ENCODE data around the gene CRK. TPM values are rescaled to one million over a fixed set of nuclear protein-coding genes. Genes with fewer than 3 reads are reported as not detected.

The CRK gene
- total RNA-seq, 1 experiment from 2014 or later, result 57.9 TPM

- ChIA-PET POLR2A (ENCODE audit: unreplicated experiment) (interaction anchor here (0.6 kb wide), 1 partner anchor 40 kb away, joined by 11 read pairs; no protein-coding TSS in a partner anchor), CTCF (interaction anchor here (2.2 kb wide), 1 partner anchor 12 kb away, joined by 8 read pairs; no protein-coding TSS in a partner anchor)
- Histone ChIP-seq H3K9me3 (ENCODE audit: insufficient read depth, low read depth) (no peaks in the 10 kb centered on the region), H3K4me3 (no peak overlapping the region), H3K4me2 (no peak overlapping the region), H2AFZ (no peak overlapping the region), H3K9me2 (ENCODE audit: insufficient read depth) (no peaks in the 10 kb centered on the region), H3K27ac (no peak overlapping the region), H3K4me1 (replicated peaks; ENCODE audit: insufficient read depth) (no peaks in the 10 kb centered on the region), H3F3A (ENCODE audit: insufficient read depth, low read depth) (peaks cover 96% of the 10 kb centered on the region), H3K27me3 (ENCODE audit: insufficient read depth, low read depth) (no peaks in the 10 kb centered on the region), H3K36me3 (ENCODE audit: low read depth) (peaks cover 40% of the 10 kb centered on the region), H3K79me2 (ENCODE audit: low read depth) (peaks cover 100% of the 10 kb centered on the region), H4K20me1 (ENCODE audit: insufficient read depth) (peaks cover 100% of the 10 kb centered on the region)
- no TSS peak for BruUV-seq (replicated peaks)
- intact Hi-C loops (cut with micrococcal nuclease; ENCODE audit: unreplicated experiment), result no loop called here
- no peak for DNase-seq
- TF ChIP-seq EZH2 (IDR thresholded peaks at IDR 0.05; ENCODE audit: low read depth), result no peak
- TF ChIP-seq CTCF (conservative IDR thresholded peaks at IDR 0.05), result no peak
Observed at GRCh38 chr17:1377334-1377733, 78.7 kb downstream of the CRK start.

- Histone ChIP-seq H2AFZ (no peak overlapping the region), H3K9me3 (ENCODE audit: insufficient read depth, low read depth) (no peaks in the 10 kb centered on the region), H3K4me2 (no peak overlapping the region), H3K9me2 (ENCODE audit: insufficient read depth) (no peaks in the 10 kb centered on the region), H3K4me3 (no peak overlapping the region), H3F3A (ENCODE audit: insufficient read depth, low read depth) (peaks cover 97% of the 10 kb centered on the region), H3K79me2 (ENCODE audit: low read depth) (peaks cover 100% of the 10 kb centered on the region), H3K27ac (no peak overlapping the region; the same call in 1 of the 2 replicates), H4K20me1 (ENCODE audit: insufficient read depth) (peaks cover 100% of the 10 kb centered on the region), H3K27me3 (ENCODE audit: insufficient read depth, low read depth) (no peaks in the 10 kb centered on the region), H3K36me3 (ENCODE audit: low read depth) (peaks cover 43% of the 10 kb centered on the region), H3K4me1 (replicated peaks; ENCODE audit: insufficient read depth) (no peaks in the 10 kb centered on the region)
- no peak for DNase-seq
- no TSS peak for BruUV-seq (replicated peaks)
- POLR2A ChIA-PET (ENCODE audit: unreplicated experiment), result no interaction called here
- CTCF ChIA-PET, result interaction anchor here (2.2 kb wide), 1 partner anchor 11 kb away, joined by 8 read pairs; no protein-coding TSS in a partner anchor
- no peak for TF ChIP-seq EZH2 (IDR thresholded peaks at IDR 0.05; ENCODE audit: low read depth)
- no peak for TF ChIP-seq CTCF (conservative IDR thresholded peaks at IDR 0.05)
- intact Hi-C loops (cut with micrococcal nuclease; ENCODE audit: unreplicated experiment), result no loop called here
Observed at GRCh38 chr17:1376061-1376460, 80.0 kb downstream of the CRK start.

GRCh38 chr17:1375615-1376014 is 80.4 kb downstream of the CRK start:
- ChIA-PET CTCF (interaction anchor here (2.2 kb wide), 1 partner anchor 10 kb away, joined by 8 read pairs; no protein-coding TSS in a partner anchor), POLR2A (ENCODE audit: unreplicated experiment) (no interaction called here)
- H3K27ac ChIP-seq, result no peak overlapping the region; the same call in 1 of the 2 replicates
- H3K36me3 ChIP-seq (ENCODE audit: low read depth), result peaks cover 43% of the 10 kb centered on the region
- H3K4me3 ChIP-seq, result no peak overlapping the region
- intact Hi-C loops (cut with micrococcal nuclease; ENCODE audit: unreplicated experiment), result no loop called here
- peaks cover 100% of the 10 kb centered on the region for H3K79me2 ChIP-seq (ENCODE audit: low read depth)
- peaks cover 97% of the 10 kb centered on the region for H3F3A ChIP-seq (ENCODE audit: insufficient read depth, low read depth)
- DNase-seq, result no peak
- no peak for TF ChIP-seq EZH2 (IDR thresholded peaks at IDR 0.05; ENCODE audit: low read depth)
- no peak for TF ChIP-seq CTCF (conservative IDR thresholded peaks at IDR 0.05)
- no peak overlapping the region for H3K4me2 ChIP-seq
- no peak overlapping the region for H2AFZ ChIP-seq
- H3K9me3 ChIP-seq (ENCODE audit: insufficient read depth, low read depth), result no peaks in the 10 kb centered on the region
- peaks cover 100% of the 10 kb centered on the region for H4K20me1 ChIP-seq (ENCODE audit: insufficient read depth)
- no peaks in the 10 kb centered on the region for H3K9me2 ChIP-seq (ENCODE audit: insufficient read depth)
- no peaks in the 10 kb centered on the region for H3K4me1 ChIP-seq (replicated peaks; ENCODE audit: insufficient read depth)
- BruUV-seq (replicated peaks), result no TSS peak
- no peaks in the 10 kb centered on the region for H3K27me3 ChIP-seq (ENCODE audit: insufficient read depth, low read depth)
